Stimulated activated CD8-positive, alpha-beta memory T cell treated with anti-CD3 and anti-CD28 coated beads, Interleukin-15, amount 100 ng/mL, for 24 hours (primary cell): ENCODE data around the gene FOXO4.

Source experiments
- DNase-seq: peaks from one replicate; pipeline ENCODE4 v3.0.0-alpha.2; 2020; ENCODE audit warnings: low read depth

FOXO4 gene

DNA sequence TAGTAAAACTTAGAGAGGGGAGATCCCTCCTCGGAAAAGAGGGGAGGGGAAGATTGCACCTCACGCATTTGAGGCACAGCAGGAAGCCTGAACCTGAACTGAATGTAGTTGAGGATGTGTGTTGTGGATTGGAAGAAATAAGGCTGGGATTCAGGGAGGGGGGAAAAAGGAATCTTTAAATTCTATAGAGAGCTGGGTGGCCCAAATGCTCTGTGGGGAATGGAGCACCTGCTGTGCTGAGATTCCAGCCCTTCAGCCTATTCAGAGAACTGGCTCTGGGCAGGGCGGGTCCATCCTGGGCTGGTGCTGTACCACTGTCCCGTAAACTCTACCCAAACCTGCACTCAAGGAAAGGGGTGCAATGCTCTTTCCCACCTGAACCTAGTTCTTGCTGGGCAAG is 4.1 kb downstream of the FOXO4 start:
- DNase-seq: no peak

DNA sequence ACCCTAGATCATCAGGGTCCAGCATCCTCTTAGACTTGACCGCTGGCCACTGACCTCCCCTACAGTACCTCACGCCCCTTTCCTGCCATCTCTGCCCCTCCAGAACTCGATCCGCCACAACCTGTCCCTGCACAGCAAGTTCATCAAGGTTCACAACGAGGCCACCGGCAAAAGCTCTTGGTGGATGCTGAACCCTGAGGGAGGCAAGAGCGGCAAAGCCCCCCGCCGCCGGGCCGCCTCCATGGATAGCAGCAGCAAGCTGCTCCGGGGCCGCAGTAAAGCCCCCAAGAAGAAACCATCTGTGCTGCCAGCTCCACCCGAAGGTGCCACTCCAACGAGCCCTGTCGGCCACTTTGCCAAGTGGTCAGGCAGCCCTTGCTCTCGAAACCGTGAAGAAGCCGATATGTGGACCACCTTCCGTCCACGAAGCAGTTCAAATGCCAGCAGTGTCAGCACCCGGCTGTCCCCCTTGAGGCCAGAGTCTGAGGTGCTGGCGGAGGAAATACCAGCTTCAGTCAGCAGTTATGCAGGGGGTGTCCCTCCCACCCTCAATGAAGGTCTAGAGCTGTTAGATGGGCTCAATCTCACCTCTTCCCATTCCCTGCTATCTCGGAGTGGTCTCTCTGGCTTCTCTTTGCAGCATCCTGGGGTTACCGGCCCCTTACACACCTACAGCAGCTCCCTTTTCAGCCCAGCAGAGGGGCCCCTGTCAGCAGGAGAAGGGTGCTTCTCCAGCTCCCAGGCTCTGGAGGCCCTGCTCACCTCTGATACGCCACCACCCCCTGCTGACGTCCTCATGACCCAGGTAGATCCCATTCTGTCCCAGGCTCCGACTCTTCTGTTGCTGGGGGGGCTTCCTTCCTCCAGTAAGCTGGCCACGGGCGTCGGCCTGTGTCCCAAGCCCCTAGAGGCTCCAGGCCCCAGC is 5.2 kb downstream of the FOXO4 start:
- no peak for DNase-seq

DNA sequence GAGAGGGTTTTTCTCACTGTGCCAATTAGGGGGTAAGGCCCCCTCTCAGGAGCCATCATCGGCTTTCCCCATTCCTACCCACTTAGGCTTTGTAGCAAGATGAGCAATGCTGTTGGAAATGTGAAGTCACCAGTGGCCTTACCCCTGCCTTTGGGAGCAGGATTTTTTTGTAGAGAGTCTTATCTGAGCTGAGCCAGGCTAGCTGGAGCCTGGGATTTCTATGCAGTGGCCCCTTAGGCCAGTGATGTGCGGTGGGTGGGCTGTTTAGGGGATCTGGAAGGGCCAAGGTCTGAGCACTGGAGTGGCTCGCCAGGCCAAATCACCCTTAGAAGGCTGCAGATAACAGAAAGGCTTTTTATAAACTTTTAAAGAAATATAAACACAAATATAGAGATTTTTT is 6.6 kb downstream of the FOXO4 start:
- no peak for DNase-seq

DNA sequence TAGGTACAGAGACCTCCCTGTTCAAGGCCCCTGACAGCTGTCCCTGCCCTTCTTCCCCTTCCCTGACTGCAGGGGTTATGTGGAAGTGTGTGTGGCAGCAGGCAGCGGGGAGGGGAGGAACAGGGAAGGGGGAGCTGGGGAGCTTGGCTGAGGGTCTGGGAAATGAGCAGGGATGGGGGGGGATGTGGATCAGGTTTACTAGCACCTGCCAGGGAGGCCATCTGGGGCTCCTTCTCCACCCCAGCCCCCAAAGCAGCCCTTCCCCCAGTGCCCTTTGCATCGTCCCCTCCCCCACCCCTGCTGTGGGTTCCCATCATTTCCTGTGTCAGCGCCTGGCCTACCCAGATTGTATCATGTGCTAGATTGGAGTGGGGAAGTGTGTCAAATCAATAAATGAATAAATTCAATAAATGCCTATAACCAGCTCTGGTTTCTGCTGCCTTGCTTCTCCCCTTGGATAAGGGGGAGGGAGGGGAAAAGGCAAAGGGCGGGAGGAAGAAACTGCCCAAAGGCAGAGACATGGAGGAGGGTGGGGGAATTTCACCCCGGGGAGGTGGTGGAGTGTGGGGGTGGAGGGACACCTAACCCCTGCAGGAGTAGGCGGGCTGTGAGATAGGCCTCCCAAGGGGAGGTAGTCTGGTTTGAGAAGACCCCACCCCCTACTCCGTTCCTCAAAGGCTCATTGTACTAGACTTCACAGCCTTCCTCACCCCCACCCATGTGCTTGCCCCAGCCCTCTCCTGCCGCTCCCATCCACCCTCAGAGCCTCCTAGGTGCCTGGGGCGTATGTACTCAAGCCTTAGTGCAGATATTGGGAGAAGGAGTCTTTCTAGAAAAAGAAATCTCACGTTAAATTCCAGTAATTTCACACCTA is 7.7 kb downstream of the FOXO4 start:
- DNase-seq: no peak

DNA sequence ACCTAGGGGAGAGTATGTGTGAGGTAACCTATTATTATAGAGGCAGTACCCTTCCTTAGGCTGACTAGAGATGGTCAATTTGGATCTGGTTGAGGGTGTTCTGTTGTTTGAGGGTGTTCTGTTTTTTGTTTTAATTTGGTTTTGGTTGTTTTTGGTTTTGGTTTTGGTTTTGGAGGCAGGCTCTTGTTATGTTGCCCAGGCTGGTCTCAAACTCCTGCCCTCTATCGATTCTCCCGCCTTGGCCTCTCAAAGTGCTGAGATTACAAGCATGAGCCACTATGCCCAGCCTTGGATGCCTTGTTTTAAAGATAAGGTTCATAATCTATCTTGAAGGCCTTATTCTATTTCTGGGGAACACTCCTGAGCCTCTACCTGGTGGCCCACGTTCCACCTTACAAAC is 10.0 kb downstream of the FOXO4 start:
- no peak for DNase-seq

DNA sequence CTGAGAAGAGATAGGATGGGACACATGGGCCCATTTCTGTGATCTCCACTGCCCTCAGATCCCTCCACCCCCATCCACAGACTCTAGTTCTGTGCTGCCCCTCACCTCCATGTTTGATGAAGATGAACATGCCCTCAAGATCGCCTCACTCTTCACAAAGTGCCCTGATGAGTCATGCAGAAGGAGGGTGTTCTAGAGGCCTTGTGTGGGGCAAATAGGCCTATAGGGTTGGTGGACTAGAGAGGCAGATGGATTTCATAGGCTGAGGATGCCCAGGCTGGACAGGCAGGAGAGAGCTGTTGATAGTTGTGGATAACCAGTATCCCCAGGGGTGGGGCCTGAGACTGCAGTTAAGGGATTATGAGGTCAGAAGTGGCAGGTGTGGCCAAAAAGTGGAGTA is 10.8 kb downstream of the FOXO4 start, which contains the start of gene CXorf65:
Gene CXorf65 (minus strand): TSS at position 314 of the 400 bp plus-strand sequence. CDS start 184 bp downstream, at position 130.
- DNase-seq: no peak

DNA sequence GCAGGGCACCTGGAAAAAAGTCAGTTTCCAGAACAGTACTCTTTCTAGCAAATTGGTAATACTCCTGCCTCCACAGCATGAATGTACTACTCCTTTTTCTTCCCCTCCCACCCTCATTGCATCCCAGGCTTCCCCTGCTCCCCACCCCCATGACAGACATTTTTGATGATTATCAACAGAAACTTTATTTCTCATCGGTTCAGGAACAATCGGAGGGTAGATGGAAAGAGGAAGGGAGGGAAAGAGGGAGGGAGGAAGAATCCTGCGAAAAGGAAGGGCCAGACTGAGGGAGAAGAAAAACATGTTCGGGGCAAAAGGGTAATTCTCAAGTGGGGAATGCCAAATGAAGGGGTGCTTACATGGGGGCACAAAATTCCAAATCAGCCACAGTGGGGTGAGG is 11.6 kb downstream of the FOXO4 start:
- no peak for DNase-seq

DNA sequence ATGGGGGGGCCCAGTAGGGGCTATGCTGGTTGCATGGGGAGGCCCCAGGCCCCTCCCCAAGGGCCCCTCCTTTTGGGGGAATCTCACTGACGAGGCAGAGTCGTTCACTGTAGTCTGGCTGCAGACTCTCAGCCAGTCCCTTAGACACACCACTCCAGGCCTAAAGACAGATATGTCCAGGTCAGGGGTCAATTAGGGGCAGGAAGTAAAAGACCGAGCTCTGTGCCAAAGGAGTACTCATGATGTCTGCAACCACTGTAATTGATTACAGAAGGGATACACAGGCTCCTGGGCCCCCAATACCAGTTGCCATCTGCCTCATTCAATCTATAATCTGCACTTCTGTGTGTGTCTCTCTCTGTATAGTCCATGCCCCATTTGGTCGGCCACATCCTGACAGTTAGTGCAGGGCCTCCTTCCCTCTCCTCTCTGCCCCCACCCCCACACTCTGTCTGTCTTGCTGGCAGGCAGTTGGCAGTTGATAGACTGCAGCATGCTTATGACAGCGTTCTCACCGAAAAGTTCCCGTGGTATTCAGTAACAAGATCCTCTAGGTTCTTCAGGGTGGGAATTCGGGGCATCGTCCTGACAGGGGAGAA is 12.2 kb downstream of the FOXO4 start:
- no peak for DNase-seq

DNA sequence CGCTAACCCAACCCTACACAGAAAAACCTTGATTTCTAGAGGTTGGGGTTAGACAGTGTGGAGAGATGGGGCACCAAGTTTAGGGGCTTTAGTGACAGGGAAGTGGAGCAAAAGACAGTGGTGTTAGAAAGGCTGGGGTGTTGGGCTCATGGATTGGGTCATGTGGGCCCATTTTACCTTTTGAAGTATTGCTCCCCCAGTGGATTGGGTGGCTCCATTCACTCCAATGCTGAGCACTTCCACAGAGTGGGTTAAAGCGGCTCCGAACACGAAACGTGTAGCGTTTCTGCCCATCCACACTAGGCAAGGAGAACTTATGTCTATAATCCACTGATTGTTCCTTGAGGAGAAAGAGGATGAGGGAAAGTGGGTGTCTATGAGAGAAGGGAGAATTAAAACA is 13.4 kb downstream of the FOXO4 start:
- no peak for DNase-seq

DNA sequence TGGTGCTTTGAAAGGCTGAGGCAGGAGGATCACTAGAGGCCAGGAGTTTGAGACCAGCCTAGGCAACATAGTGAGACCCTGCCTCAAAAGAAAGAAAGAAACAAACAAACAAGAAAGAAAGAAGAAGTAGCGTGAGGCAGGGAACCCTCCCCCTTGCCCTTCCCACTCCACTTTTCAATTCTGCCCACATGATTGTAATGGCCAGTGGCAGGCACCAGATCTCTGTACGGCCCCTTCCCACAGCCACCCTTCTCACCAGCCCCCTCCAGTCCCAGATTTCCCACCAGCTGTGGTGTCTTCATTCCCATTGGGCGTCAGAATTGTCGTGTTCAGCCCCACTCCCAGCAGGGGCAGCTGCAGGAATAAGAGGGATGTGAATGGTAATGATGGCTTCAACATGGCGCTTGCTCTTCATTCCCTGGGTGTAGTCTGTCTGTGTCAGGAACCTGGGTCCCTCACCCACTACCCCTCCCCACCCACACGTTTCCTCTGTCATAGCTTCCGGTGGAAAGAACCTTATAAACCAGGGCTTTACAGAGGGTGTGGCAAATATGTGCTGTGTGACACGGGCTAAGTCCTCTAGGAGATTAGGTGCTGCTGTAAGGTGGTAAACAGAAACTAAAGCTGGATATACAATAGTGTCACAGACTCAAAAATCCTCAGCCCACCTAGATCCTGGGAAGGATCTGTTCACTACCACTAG is 15.6 kb downstream of the FOXO4 start, which contains the start of gene IL2RG:
Gene IL2RG (minus strand): TSS at position 437 of the 703 bp plus-strand sequence. CDS start 38 bp downstream, at position 399.
- DNase-seq: no peak

DNA sequence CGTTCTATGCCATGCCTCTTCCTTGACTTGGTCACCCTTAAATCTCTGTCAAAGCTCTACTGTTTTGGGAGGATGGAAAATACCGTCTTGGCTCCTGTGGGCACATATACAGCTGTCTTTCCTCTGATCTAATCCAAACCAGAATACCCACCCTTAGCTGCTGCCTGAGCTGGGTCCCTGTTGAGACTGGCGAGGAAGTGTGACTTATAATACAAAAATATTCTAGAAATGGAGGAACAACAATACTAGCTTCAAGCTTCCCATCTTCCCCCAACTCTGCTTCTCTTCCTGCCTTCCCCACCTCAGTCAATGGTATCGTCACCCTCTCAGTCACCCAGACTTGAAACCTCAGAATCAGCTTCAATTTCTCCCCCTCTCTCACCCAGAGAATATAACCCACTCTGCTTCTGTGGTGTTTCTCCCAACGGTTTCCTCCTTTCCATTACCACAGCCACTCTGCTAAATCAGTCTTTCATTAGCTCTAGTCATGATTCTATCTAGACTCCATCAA is 16.3 kb downstream of the FOXO4 start:
- no peak for DNase-seq

DNA sequence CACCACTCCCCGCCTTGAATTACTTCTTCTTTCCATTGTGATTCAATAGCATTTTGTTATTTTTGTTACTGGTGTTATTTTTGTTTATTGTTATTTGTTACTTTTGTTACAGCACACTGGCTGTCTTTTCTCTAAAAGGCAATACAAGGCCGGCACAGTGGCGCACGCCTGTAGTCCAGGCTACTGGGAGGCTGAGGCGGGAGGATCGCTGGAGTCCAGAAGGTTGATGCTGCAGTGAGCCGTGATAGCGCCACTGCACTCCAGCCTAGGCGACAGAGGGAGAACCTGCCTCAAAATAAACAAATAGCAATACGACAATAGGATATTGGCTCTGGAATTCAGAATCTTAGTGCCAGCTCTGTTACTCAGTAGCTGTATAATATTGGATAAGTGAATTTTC is 21.7 kb downstream of the FOXO4 start:
- no peak for DNase-seq

DNA sequence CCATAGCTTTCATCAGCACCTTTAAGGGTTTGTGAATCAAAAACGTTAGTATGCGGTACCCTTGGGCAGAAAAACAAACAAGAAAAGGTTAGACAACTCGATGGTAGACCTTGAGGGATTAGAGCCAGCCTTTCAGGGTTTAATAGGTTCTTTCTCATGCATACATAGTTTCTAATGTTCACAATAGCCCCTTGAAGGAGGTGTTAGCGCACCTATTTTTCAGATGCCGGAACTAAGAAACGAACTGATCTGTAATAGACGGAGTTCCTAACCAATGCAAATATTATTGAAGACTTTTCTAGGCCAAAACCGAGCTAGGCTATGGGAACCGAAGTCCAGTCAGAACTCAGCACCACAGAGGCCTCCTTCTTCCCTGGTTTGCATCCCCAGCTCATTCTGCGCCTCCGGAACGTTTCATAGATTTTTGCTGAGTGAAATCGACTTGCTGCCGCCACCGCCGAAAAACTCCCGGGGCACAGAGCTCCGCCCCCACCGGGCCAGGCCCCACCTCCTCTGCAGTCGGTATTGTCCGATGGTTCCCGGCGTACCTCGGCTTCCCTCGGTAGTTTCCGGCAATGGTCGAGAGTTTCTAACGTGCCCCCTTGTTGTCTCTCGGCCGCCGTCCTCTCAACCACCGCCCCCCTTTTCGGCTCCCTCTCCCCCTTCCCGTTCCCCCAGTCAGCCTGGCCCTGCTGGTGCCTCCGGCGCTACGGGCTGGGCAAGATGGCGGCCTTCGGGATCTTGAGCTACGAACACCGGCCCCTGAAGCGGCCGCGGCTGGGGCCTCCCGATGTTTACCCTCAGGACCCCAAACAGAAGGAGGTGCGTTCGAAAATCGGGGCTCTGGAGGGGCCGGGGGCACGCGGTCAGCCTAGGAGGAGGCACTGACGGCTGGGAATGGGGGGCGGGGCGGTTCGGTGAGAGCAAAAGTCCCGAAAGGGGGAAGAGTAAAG is 22.7 kb downstream of the FOXO4 start, which contains the start of gene MED12:
Gene MED12 (plus strand): TSS at position 565 of the 953 bp plus-strand sequence. CDS start 159 bp downstream, at position 724.
- peak; percentile 53 for DNase-seq

DNA sequence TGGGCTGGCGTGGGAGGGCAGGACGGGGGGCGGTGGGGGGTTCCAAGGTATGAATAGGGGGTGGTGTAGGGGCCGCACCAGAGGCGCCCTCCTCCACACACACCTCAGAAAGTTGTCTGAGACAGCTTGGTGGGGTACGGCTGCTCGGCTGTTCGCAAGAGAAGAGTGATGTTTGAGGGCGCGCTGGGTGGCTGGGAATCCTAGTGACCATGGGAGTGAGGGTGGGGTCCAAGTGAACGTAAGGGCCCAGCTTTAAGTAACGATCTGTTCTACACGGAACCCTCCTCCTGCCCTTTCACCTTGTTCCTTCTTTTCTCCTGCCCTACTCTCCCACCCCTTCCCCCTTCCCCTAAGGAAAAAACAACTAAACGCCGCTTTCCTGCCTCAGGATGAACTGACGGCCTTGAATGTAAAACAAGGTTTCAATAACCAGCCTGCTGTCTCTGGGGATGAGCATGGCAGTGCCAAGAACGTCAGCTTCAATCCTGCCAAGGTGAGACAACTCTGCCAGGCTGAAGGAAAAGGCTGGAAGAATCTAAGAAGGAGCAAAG is 23.4 kb downstream of the FOXO4 start:
- DNase-seq: no peak

DNA sequence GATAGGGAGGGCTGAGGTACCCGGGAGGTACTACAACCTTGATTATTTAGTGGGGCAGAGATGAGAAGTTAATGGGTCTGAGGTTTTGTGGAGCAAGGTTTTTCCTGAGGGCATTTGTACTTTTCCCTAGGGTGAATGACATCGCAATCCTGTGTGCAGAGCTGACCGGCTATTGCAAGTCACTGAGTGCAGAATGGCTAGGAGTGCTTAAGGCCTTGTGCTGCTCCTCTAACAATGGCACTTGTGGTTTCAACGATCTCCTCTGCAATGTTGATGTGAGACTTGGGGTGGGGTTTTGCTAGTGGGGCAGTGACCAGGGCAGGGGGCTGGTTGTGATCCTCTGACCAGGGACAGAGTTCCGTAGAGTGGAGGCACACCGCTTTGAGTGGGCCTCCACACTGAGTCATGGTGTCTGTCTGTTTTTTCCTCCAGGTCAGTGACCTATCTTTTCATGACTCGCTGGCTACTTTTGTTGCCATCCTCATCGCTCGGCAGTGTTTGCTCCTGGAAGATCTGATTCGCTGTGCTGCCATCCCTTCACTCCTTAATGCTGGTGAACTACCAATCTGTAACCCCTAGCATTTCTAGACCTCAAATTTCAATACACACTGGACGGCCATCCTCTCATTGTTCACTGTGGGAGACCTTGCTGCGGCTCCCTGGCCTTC is 32.6 kb downstream of the FOXO4 start:
- no peak for DNase-seq

DNA sequence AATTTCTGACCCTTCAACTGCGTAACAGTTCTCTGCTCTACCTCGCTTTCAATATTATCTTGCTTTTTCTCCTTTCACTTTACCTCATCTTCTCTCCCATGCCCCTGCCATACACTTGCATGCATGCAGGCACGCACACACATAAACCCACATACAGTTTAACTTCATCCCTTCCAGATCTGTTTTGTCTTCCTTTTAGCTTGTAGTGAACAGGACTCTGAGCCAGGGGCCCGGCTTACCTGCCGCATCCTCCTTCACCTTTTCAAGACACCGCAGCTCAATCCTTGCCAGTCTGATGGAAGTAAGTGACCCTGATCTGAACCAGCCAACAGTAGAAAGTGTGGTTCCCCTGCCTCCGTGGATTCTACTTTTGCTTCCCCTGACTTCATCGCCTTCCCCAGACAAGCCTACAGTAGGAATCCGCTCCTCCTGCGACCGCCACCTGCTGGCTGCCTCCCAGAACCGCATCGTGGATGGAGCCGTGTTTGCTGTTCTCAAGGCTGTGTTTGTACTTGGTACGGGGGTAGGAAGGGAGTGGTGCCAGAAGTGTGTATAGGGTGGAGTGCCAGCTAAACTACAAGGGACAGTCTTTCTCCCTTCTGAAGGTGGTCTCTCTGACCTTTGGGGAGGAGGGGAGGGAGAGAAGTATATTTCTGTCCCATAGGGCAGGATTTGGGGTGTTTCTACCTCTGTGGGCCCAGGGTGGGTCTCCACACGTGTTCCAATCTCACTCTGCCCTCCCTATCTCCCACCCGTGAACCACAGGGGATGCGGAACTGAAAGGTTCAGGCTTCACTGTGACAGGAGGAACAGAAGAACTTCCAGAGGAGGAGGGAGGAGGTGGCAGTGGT is 33.5 kb downstream of the FOXO4 start:
- peak; percentile 37 for DNase-seq

DNA sequence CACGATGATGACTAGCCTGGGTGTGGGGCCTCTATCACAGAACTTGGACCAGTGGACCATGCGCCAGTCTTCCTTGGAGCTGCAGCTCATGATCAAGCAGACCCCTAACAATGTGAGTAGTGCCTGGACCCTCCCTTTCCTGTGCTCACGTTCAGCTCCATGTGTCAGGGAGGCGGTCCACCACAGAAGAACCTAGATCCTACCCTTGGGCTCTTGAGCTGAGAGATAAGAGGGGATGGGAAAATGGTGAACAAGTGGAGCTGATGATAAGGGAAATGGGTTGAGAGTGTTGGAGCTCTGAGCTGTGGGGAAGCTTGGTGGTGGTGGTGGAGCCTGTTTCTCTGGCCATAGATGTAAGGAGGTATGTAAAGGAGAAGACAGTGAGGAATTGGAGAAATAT is 35.9 kb downstream of the FOXO4 start:
- DNase-seq: no peak

DNA sequence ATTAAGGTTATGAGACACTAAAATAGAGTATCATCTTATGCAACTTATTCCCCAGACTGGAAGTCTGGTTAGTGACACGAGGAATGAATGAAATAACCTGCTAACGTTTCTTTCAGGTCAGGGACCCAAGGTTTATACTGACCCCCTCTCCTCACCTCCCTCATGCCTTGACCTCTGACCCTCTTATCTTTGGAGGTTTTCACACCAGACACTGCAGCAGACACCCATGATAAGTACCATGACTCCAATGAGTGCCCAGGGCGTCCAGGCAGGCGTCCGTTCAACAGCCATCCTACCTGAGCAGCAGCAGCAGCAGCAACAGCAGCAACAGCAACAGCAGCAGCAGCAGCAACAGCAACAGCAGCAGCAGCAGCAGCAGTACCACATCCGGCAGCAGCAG is 44.8 kb downstream of the FOXO4 start:
- no peak for DNase-seq
